ENCODE measurements around the gene ALDH3B1.

ALDH3B1 gene

DNA sequence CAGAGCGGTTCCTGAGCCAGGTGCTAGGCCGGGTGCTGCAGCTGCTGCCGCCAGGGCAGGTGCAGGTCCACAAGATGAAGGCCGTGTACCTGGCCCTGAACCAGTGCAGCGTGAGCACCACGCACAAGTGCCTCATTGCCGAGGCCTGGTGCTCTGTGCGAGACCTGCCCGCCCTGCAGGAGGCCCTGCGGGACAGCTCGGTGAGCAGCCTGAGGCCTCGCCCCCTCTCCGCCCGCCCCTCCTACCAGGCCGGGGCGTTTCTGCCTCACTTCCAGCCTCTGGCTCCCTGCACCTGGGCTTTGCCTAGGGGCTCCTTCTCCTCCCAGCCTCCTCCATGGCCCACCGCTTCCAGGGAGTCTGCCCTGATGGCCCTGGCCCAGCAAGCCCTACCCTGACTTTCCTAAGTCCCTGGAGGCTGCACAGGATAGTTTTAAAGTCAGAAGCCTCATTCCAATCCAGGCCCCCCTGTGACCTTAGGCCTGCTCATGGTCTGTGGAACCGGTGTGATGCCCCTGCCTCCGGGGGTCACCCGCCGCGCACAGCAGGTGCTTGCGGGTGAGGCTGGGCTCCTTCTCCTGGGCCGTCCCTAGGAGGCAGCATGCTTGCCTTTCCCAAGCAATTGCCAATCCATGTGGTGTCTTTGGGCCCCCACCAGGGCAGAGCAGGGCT lies 34.2 kb downstream of the ALDH3B1 start:
- DNase-seq (ENCODE audit: low read depth) = no peak

DNA sequence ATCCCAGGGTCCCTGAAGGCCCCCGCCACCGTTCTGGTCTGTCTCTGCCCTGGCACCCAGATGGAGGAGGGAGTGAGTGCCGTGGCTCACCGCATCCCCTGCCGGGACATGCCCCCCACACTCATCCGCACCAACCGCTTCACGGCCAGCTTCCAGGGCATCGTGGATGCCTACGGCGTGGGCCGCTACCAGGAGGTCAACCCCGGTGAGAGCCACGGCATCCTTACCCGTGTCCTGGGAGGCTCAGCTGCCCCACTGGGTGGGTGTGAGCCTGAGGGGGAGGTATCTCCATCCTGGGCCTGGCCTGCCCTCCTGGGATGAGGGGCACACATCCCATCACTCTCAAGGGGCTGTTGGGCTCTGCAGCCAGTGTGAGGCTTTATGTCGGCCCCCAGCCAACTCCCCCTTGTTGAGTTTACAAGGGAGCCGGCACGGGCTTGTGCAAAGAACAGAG lies 34.8 kb downstream of the ALDH3B1 start:
- no peak for DNase-seq (ENCODE audit: low read depth)

DNA sequence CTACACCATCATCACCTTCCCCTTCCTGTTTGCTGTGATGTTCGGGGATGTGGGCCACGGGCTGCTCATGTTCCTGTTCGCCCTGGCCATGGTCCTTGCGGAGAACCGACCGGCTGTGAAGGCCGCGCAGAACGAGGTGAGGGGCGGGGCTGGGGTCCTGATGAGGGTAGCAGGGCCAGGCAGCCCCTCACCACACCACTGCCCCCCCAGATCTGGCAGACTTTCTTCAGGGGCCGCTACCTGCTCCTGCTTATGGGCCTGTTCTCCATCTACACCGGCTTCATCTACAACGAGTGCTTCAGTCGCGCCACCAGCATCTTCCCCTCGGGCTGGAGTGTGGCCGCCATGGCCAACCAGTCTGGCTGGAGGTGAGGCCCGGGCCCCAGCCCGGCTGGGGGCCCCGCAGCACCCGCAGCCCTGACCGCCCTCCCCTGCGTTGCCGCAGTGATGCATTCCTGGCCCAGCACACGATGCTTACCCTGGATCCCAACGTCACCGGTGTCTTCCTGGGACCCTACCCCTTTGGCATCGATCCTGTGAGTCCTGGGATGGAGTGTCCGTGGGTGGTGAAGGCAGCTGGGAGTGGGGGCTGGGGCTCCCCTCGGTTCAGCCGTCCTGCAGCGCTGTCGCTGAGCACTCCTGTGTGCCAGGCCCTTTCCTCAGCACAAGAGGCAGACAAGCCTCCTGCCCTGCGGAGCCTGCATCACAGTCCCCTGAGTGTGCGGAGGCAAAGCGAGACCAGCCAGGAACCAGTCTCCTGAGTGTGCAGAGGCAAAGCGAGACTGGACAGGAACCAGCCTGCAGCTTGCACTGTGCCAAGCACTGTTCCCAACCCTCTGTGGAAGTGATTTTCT lies 37.5 kb downstream of the ALDH3B1 start:
- DNase-seq (ENCODE audit: low read depth) = no peak

DNA sequence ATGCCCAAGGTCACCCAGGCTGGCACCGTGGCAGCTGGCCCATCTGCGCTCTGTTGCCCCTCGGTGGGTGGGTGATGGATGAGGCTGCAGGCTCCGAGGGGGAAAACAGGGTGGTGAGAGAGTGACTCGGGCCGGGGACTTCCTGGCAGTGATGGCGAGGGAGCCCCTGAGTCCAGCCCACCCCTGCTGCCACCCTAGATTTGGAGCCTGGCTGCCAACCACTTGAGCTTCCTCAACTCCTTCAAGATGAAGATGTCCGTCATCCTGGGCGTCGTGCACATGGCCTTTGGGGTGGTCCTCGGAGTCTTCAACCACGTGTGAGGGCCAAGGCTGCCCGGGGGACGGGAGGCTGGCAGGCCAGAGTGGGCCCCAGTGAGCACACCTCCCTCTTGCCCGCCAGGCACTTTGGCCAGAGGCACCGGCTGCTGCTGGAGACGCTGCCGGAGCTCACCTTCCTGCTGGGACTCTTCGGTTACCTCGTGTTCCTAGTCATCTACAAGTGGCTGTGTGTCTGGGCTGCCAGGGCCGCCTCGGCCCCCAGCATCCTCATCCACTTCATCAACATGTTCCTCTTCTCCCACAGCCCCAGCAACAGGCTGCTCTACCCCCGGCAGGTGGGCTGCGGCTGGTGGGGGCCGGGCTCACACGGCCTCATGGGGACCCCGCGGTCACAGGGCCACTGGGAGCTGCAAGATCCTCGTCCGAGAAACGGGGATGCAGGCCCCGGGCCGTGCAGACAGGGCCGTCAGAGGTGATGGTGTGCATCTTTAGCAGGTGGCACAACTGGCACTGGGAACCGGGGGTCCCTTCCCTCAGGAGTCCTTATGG lies 38.8 kb downstream of the ALDH3B1 start:
- no peak for DNase-seq (ENCODE audit: low read depth)

DNA sequence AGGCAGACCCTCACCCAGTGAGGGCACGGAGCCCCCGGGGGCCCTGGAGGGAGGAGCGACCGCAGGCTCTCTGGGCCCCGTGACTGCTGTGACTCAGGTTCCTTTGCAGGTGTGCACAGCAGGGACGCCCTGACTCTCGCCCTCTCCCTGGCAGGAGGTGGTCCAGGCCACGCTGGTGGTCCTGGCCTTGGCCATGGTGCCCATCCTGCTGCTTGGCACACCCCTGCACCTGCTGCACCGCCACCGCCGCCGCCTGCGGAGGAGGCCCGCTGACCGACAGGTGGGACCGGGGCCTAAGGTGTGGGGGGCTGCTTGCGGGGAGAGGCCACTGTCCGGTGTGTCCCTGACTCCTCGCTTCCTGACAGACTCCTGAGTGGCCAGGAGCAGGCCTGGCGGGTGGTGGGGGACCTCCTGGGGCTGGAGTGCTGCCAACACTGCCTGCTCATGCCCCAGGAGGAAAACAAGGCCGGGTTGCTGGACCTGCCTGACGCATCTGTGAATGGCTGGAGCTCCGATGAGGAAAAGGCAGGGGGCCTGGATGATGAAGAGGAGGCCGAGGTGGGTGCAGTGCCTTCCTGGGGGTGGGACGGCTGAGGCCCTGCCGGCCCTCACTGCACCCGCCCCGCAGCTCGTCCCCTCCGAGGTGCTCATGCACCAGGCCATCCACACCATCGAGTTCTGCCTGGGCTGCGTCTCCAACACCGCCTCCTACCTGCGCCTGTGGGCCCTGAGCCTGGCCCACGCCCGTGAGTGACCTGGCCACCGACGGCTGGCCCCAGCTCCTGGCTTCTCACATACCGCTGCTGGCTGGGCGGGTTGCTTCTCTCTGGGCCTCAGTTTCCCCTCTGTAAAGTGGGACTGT lies 39.6 kb downstream of the ALDH3B1 start:
- no peak for DNase-seq (ENCODE audit: low read depth)

DNA sequence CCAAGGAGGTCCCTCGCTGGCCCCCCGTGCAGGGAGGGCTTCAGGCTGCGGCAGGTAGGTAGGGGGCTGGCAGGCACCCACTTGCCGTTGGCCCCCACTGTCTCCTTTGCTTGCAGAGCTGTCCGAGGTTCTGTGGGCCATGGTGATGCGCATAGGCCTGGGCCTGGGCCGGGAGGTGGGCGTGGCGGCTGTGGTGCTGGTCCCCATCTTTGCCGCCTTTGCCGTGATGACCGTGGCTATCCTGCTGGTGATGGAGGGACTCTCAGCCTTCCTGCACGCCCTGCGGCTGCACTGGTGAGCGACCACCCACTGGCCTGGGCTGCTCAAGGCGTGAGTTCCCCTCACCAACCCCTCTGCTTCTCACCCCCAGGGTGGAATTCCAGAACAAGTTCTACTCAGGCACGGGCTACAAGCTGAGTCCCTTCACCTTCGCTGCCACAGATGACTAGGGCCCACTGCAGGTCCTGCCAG lies 40.3 kb downstream of the ALDH3B1 start:
- DNase-seq (ENCODE audit: low read depth) = no peak

DNA sequence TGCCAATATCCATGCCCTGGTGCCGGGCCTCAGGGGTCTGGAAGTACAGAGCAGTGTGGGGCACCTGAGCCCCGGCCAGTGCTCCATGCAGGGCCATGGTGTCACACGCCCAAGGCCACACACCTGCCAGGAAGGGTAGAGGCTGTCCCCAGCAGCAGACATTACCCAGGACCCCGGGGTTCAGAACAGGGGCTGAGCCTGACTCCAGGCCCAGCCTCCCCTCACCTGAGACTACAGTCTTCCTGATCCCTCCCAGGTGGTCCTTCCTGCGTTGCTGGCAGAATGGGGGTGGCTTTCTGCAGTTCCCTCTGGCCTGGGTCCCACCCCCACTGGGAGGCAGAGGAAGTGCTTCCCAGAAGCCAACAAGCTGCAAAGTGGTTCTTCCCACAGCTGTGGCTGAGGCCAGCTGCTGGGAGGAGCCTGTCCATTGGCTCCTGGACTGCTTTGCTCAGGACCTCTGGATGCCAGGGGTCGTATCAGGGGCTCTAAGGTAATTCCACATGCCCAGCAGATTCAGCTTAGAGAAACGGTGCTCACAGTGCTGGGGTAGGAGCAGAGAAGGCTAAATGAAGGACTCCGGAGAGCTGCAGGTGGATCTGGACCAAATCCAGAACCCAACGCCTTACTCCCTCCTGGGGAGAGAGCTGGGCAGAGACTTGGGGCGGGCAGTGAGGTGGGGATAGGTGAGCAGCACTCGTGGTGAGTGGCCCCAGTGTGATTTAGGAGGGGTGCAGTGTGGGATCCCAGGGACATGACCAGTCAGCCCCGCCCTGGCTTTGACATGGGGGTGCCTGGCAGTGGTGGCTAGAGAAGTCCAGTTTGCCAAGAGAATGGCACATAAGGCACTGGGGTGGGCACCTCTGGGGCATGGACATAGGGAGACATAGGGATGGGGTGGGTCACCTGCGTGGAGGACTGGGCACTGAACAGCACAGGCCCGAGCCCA lies 41.3 kb downstream of the ALDH3B1 start:
- no peak for DNase-seq (ENCODE audit: low read depth)

DNA sequence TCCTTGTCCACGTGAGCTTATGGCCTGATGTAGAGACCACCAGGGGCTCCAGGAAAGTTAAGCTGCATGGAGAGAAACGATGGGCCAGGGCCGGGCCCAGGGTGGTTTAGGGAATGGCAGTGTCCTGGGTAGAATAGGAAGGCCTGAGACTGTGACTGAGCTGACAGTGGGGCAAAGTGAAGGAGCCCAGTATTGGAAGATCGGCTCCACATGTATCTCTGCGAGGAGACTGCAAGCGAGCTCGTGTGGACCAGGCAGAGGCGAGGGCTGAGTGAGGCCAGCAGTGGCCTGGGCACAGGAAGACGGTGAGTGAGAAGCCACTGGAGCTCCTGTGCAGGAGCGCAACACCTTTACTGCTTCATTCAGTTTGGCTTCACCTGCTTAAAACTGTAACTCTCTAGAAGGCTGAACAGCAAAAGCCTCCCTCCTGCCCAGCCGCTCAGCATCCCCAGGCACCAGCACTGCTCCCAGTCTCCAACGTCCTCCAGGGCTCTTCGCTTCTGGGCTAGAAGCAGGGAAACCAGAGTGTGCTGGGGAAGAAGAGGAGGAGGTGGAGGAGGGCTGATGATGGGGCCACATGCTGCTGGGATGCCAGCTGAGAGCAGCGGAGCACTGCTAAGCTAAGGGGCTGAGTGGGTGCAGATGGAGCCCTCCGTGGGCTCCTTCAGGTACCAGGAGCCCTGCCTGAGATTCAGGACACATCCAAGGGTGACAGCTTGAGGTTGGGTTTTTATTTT lies 42.2 kb downstream of the ALDH3B1 start:
- DNase-seq (ENCODE audit: low read depth) = no peak

DNA sequence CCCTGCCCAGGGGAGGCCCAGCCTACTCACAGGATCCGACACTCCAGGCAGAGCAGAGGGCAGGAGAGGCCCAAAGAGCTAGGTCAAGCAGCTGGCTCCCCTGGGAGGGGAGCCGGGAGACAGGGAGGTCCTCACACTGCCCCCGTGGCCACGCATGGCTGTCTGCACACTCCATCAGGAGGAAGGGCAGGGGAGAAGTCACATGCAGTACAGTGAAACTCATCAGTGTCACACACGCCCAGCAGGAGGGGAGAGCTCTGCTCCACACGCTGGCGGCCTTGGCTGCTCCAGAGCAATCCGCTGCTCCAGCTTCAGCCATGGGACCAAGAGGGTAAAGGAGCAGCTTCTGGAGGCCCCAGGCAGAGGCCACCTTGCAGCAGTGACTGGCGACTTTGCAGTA lies 43.0 kb downstream of the ALDH3B1 start:
- DNase-seq (ENCODE audit: low read depth) = no peak

DNA sequence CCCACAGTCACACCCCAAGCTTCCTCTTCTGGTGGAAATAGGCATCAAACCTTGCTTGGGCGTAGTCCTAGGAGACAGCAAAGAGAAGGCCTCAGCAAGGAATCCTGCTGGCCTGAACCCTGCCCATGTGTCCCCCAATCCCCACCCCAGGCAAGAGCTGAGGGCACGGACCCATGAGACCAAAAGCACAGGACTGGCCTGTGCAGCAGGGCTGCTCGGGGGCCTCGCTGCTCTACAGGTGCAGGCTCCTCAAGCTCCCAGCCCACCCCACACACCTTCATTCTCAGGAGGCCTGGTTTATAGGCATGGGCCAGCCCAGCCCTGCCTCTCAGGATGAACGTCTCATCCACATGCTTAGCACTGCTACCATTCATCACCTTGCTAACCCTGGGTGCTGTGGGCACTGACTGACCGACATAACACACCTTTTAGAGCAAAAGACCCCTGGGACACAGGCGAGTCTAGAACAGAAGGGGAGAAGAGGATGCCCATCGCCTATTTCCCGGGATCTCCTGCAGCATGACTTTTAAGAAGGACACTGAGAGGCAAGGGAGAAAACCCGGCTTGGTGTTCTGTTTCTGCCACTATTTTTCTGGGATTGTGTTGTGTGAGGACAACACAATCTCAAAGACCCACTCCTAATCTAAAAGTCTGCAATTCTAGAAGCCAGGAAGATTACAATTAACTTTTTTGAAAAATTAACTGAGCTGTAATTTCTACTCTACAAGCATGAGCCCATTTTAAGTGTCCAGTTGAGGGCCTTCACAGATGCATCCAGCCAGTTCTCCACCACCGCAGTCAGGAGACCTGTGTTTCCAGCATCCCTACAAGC lies 44.1 kb downstream of the ALDH3B1 start:
- DNase-seq (ENCODE audit: low read depth) = no peak

DNA sequence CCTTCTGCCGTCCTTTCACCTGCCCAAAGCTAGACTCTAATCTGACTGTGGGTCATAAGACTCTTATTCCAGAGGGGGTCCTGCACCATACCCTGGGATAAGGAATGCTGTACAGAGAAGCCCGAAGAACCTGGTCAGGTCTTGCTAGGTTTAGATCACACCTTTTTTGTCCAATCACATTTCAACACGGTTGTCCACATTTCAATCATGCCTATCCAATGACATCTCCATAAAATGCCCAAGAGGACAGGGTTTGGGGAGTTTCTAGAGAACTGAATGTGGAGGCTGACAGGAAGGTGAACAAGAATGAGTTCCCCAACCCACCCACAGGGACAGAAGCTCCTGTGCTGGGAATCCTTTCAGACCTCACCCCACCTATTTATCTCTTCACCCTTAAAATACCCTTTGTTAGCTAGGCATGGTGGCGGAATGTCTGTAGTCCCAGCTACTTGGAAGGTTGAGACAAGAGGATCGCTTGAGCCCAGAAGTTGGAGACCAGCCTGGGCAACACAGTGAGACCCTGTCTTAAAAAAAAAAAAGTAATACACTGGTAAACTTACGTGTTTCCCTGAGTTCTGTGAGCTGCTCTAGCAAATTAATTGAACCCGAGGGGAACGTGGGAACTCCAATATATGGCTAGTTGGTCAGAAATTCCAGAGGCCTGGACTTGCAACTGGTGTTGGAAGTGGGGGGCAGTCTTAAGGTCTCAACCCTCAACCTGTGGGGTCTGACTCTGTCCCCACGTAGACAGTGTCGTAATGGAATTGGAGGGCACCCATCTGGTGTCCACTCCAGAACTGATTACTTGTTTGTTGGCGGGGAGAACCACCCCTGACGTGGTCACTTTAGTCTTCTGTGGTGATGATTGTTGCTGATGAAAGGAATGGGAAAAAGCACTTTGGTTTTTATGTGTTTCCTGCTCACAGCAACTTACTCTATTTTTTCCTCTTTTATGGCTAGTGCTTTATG lies 46.5 kb downstream of the ALDH3B1 start:
- DNase-seq (ENCODE audit: low read depth) = no peak

DNA sequence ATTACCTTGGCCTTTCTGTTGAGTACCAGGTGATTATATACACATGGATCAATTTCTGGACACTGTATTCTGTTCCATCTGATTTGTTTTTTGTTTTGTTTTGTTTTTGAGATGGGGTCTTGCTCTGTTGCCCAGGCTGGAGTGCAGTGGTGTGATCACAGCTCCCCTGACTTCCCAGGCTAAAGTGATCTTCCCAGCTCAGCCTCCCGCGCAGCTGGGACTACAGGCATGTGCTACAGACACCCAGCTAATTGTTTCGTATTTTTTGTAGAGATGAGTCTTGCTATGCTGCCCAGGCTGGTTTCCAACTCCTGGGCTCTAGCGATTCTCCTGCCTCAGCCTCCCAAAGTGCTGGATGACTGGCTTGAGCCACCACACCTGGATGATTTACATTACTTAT lies 47.7 kb downstream of the ALDH3B1 start:
- no peak for DNase-seq (ENCODE audit: low read depth)

DNA sequence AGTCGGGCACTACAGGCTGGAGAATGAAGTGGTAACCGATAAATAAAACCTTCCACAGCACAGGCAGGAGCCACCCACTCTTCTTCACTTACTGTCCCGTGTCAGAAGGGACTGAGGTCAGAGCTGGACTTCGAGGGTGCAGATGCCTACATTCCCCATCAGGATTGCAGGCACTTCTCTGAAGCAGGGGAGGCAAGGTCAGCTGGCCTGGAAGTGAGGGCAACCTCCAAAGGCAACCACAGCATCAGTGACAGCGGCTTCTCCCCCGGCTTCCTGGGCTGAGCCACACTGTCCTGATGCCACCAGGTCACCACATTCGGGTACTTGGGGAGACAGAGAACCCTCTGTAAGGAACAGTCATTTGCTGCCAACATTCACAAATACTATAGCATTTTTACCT lies 51.4 kb downstream of the ALDH3B1 start:
- DNase-seq (ENCODE audit: low read depth) = no peak

DNA sequence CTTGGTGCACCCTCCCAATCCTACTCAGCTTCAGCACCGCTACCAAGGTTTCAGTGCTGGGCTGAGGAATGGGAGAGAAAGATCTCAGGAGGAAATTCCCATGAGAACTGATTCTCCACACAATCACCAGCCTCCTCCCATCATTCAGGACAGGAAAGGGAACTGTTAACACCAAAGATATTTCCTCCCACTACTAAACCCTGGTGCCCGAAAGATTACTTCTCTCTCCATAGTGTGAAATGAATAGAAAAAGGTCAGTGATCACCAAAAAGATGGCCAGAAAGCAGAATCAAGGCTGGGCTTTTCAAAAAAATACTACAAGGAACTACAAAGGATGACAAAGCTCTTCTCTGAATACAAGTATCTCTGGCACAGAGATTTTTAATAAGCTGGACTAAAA lies 54.8 kb downstream of the ALDH3B1 start:
- DNase-seq (ENCODE audit: low read depth) = no peak

DNA sequence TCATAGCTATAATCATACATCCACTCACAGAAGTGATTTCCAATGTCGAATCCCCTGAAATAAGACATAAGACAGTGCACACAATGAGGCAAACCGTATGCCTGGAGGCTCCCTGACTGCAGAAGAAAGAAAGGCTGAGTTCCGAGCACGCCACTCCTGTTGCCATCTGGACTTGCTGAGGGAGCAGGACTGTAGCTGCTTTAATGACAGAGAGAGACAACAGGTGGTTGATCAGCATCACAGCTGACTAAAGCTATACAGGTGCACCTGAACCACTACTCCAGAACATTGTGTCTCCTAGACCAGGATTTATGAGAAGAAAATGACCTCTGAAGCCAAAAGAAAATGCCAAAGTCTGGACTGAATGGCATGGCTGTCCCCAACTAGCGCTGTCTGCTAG lies 55.7 kb downstream of the ALDH3B1 start:
- no peak for DNase-seq (ENCODE audit: low read depth)

DNA sequence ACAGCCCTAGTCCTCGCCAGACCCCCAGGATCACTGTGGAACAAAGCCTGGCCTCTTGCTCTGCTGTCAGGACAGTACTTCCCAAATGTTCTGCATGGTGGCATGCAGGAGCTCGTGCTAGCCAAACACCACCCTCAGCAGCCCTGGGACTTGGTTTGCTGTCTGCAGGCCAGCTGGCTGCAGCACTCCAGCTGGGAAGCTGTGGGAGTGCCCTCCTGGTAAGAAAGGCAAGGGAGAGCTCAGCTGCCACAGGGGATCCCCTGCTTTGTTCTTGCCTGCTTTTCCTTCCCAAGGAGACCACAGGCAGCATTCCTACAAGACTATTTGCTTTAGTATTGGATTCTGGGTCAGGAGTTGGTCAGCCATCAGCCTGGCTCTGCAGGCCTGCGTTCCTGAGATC lies 56.6 kb downstream of the ALDH3B1 start:
- no peak for DNase-seq (ENCODE audit: low read depth)

DNA sequence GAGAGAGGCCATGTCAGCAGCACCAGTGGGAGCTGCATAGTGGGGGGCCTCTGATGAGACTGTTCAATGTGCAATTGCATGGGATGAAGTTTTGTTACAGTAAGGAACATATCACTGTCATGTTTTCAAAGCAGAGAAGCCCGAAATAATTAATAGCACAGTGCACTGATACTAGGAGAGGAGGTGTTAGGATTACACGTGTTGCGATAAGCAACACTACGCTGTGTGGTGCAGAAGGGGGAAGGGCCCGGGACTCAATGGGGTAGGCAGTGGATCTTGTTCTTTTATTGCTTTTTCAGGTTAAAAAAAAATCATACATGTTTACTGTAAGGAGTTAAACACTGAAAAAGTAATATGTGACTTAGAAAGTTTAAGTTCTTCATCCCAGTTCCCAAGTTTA lies 57.9 kb downstream of the ALDH3B1 start:
- no peak for DNase-seq (ENCODE audit: low read depth)
